Mucosa of descending colon (tissue), 3 donors: ENCODE measurements around the gene TAX1BP1. TPM values are rescaled to one million over a fixed set of nuclear protein-coding genes. Genes with fewer than 3 reads are reported as not detected.

Experiments used
- ATAC-seq: fragments of 200-7000 bp; cut with Tn5 transposase; one replicate; pipeline ENCODE4 v1.9.1; 2020; ENCODE audit warnings: mild to moderate bottlenecking, moderate library complexity
- DNase-seq, 3 donors: peaks; one replicate each; pipeline ENCODE4 v3.0.0-alpha.2; 2020
- H3K36me3 ChIP-seq: fragments of 200-600 bp; one replicate; pipeline ENCODE4 v1.8.0; 2021; ENCODE audit warnings: low read depth, mild to moderate bottlenecking
- H3K4me1 ChIP-seq: fragments of 200-600 bp; one replicate; pipeline ENCODE4 v1.8.0; 2021; ENCODE audit warnings: low read depth, mild to moderate bottlenecking
- H3K4me3 ChIP-seq: fragments of 200-600 bp; one replicate; pipeline ENCODE4 v1.8.0; 2021; ENCODE audit warnings: mild to moderate bottlenecking
- H3K9me3 ChIP-seq: fragments of 200-600 bp; one replicate; pipeline ENCODE4 v1.8.0; 2021; ENCODE audit warnings: mild to moderate bottlenecking
- intact Hi-C, 2 donors: fragments of 100-400 bp; cut with DNase I in 1 of 2; cut with micrococcal nuclease in 1 of 2; formaldehyde crosslinking; loops; one replicate each; pipeline versions ENCODE4 v1.11.0 to v1.11.1; 2022; cut with DNase I, micrococcal nuclease
- total RNA-seq, 3 donors: library from RNA; stranded (reverse); fragmentation: NEBNext Ultra II Directional in 2 of 3; extraction: Animal tissue kit (Norgen Biotek cat#: 25700) in 2 of 3; gene quantifications; one replicate each; pipeline versions ENCODE4 v1.2.1 to v1.2.4, GENCODE V29; 2021 to 2023
- TF ChIP-seq, protein P1 (sequence below): fragments of 200-600 bp; IDR thresholded peaks from one replicate; pipeline ENCODE4 v1.8.0; 2022; ENCODE audit warnings: antibody characterized with exemption, mild to moderate bottlenecking
- donor health status: DM: no; HTN: no; CAD: no; lungs with moderate emphysema.
- donor health status: DM: no; HTN: no; CAD: no.
- donor health status: DM: no; HTN: yes; CAD: no.

TAX1BP1 gene
- total RNA-seq, 3 donors from 2014 or later, result 115 to 163 (median 150) TPM

DNA sequence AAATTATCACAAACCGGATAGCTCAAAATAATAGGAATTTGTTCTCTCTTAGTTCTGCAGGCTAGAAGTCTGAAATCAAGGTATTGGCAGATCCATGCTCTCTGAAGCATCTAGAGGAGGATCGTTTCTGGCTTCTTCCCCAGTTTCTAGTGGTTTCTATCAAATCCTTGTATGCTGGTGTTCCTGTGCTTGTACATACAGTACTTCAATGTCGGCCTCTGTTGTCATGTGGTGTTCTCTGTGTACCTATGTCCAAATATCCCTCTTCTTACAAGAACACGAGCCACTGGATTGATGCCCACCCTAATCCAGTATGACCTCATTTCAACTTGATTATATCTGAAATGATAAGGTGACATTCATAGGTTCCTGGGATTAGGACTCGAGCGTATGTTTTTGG lies 9.8 kb upstream of the TAX1BP1 start:
- no peak for ATAC-seq
- TF ChIP-seq, protein P1, sequence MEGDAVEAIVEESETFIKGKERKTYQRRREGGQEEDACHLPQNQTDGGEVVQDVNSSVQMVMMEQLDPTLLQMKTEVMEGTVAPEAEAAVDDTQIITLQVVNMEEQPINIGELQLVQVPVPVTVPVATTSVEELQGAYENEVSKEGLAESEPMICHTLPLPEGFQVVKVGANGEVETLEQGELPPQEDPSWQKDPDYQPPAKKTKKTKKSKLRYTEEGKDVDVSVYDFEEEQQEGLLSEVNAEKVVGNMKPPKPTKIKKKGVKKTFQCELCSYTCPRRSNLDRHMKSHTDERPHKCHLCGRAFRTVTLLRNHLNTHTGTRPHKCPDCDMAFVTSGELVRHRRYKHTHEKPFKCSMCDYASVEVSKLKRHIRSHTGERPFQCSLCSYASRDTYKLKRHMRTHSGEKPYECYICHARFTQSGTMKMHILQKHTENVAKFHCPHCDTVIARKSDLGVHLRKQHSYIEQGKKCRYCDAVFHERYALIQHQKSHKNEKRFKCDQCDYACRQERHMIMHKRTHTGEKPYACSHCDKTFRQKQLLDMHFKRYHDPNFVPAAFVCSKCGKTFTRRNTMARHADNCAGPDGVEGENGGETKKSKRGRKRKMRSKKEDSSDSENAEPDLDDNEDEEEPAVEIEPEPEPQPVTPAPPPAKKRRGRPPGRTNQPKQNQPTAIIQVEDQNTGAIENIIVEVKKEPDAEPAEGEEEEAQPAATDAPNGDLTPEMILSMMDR, result no peak
- no peaks in the 10 kb centered on the region for H3K9me3 ChIP-seq
- H3K4me3 ChIP-seq, result no peak overlapping the region
- H3K36me3 ChIP-seq, result no peaks in the 10 kb centered on the region
- H3K4me1 ChIP-seq, result peaks cover 5% of the 10 kb centered on the region
- DNase-seq, result no peak
- intact Hi-C loops, result no loop called here

DNA sequence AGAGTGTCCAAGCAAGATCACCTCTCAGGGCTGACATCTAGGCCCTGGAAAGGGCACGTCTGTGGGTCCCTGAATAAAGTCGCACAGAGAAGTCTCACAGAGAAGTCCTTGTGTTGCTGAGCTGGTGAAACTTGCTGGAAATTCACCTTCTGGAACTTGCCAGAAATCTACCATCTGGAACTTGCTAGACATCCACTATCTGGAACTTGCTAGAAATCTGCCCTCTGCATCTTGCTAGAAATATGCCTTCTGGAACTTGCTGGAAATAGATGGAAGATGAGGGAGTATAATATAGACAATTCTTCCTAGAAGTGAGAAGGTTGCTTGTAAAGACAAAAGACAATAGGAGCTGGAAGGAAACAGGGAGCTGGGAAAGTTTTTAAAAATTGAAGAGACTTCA lies 5.4 kb upstream of the TAX1BP1 start:
- Histone ChIP-seq H3K4me1 (peaks cover 24% of the 10 kb centered on the region), H3K9me3 (no peaks in the 10 kb centered on the region), H3K4me3 (no peak overlapping the region), H3K36me3 (no peaks in the 10 kb centered on the region)
- intact Hi-C loops, result no loop called here
- DNase-seq (peak in 1 of 3 donors; percentile 16), ATAC-seq (no peak)
- TF ChIP-seq, protein P1, result no peak

DNA sequence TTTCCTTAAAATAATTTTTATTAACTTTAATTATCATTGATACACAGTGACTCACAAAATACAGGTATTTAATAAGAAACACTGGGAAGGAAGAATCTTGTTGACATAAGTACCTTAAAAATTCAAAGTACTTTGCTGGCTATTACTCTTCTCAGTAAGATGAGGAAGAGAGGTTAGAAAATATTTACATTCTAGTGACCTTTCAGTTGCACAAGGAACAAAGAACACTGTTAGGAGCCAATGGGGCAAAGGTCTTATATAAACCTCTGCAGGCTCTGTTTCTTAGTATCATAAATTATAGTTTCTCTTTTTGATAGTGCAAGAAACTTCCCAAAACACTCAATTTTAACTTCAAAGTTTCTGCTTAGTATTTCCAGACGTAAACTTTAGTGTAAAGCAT lies 4.8 kb upstream of the TAX1BP1 start:
- DNase-seq (peak in 1 of 3 donors; percentile 42), ATAC-seq (peak; percentile 56)
- intact Hi-C loops, result no loop called here
- Histone ChIP-seq H3K4me3 (no peak overlapping the region), H3K36me3 (no peaks in the 10 kb centered on the region), H3K4me1 (peaks cover 24% of the 10 kb centered on the region), H3K9me3 (no peaks in the 10 kb centered on the region)
- TF ChIP-seq, protein P1, result no peak

GRCh38 chr7:27735831-27736230 lies 4.1 kb upstream of the TAX1BP1 start:
- peak; percentile 6 for ATAC-seq
- intact Hi-C loops, result no loop called here
- Histone ChIP-seq H3K36me3 (no peaks in the 10 kb centered on the region), H3K4me1 (peaks cover 24% of the 10 kb centered on the region), H3K9me3 (no peaks in the 10 kb centered on the region), H3K4me3 (no peak overlapping the region)
- TF ChIP-seq, protein P1, result no peak
- DNase-seq, result peak in 1 of 3 donors; percentile 25

- TF ChIP-seq, protein P1, result no peak
Measured at GRCh38 chr7:27737178-27737577, 2.8 kb upstream of the TAX1BP1 start.

GRCh38 chr7:27737616-27738015 lies 2.3 kb upstream of the TAX1BP1 start:
- H3K36me3 ChIP-seq, result no peaks in the 10 kb centered on the region
- ATAC-seq (no peak), DNase-seq (peak in 1 of 3 donors; percentile 16)
- H3K9me3 ChIP-seq, result no peaks in the 10 kb centered on the region
- no peak overlapping the region for H3K4me3 ChIP-seq
- TF ChIP-seq, protein P1, result no peak
- H3K4me1 ChIP-seq, result peaks cover 24% of the 10 kb centered on the region
- intact Hi-C loops, result no loop called here

More at GRCh38 chr7:27737178-27737577, 2.8 kb upstream of the TAX1BP1 start:
- ATAC-seq, result no peak
- Histone ChIP-seq H3K4me3 (no peak overlapping the region), H3K36me3 (no peaks in the 10 kb centered on the region), H3K9me3 (no peaks in the 10 kb centered on the region), H3K4me1 (peaks cover 24% of the 10 kb centered on the region)
- intact Hi-C loops, result no loop called here
- no peak for DNase-seq
